ENCODE data around the gene SHANK3.

Gene SHANK3

GRCh38 chr22:50672041-50672440 is 582 bp upstream of the SHANK3 start:
- TF ChIP-seq CTCF (conservative IDR thresholded peaks at IDR 0.05; ENCODE audit: low read length): no peak
- H3K4me3 ChIP-seq (ENCODE audit: low read length): no peak overlapping the region
- no peak for DNase-seq (ENCODE audit: low read depth)

- no peak for TF ChIP-seq CTCF (conservative IDR thresholded peaks at IDR 0.05; ENCODE audit: low read length)
- H3K4me3 ChIP-seq (ENCODE audit: low read length): peak overlapping the region; percentile 27
- DNase-seq (ENCODE audit: low read depth): no peak
These were observed 857 bp downstream of the SHANK3 start for GRCh38 chr22:50673231-50674129.

GRCh38 chr22:50674130-50674500 is 1.5 kb downstream of the SHANK3 start:
- DNase-seq (ENCODE audit: low read depth): no peak
- no peak overlapping the region for H3K4me3 ChIP-seq (ENCODE audit: low read length)
- TF ChIP-seq CTCF (conservative IDR thresholded peaks at IDR 0.05; ENCODE audit: low read length): no peak

- peak overlapping the region; percentile 28; the same call in 1 of the 2 replicates for H3K4me3 ChIP-seq (ENCODE audit: low read length)
- DNase-seq (ENCODE audit: low read depth): peak; percentile 14
These were observed 2.3 kb downstream of the SHANK3 start for GRCh38 chr22:50674606-50675552.

GRCh38 chr22:50675553-50676179 is 3.0 kb downstream of the SHANK3 start:
- H3K4me3 ChIP-seq (ENCODE audit: low read length): 0 out of 2 replicates have a peak overlapping the region, but pooled peaks have one; percentile 8
- TF ChIP-seq CTCF (conservative IDR thresholded peaks at IDR 0.05; ENCODE audit: low read length): no peak
- DNase-seq (ENCODE audit: low read depth): no peak

More at GRCh38 chr22:50674606-50675552, 2.3 kb downstream of the SHANK3 start:
- no peak for TF ChIP-seq CTCF (conservative IDR thresholded peaks at IDR 0.05; ENCODE audit: low read length)

GRCh38 chr22:50676180-50676636 is 3.6 kb downstream of the SHANK3 start:
- no peak overlapping the region for H3K4me3 ChIP-seq (ENCODE audit: low read length)
- no peak for DNase-seq (ENCODE audit: low read depth)
- TF ChIP-seq CTCF (conservative IDR thresholded peaks at IDR 0.05; ENCODE audit: low read length): no peak
